Stomach (tissue), 4 donors: ENCODE data around the gene LRRC27.
A peak's percentile ranks its signal among the peaks of the same experiment; 100 is the strongest.

ENCODE experiments used
- POLR2A ChIP-seq, 4 donors: fragments of 450-650 bp; IDR thresholded peaks; one replicate each; pipeline ENCODE4 v1.6.1; 2016; ENCODE audit warnings: antibody characterized with exemption in 4 of 4, control low read depth in 2 of 4, mild to moderate bottlenecking in 1 of 4, moderate library complexity in 1 of 4
- POLR2AphosphoS5 ChIP-seq, 3 donors: sonication (generic); formaldehyde crosslinking; IDR thresholded peaks; one replicate each; pipeline ENCODE4 v1.6.1; 2016; ENCODE audit warnings: antibody characterized with exemption in 3 of 3
- TF ChIP-seq, protein P1 (sequence below), 7 experiments: fragments of 450-650 bp in 4 of 7; fragments of 200-600 bp in 3 of 7; sonication (generic) in 3 of 7; IDR thresholded peaks; one replicate each; pipeline ENCODE4 v1.5.1; 2016 to 2019; ENCODE audit warnings: antibody characterized with exemption in 7 of 7, control low read depth in 2 of 7, mild to moderate bottlenecking in 1 of 7

DNA sequence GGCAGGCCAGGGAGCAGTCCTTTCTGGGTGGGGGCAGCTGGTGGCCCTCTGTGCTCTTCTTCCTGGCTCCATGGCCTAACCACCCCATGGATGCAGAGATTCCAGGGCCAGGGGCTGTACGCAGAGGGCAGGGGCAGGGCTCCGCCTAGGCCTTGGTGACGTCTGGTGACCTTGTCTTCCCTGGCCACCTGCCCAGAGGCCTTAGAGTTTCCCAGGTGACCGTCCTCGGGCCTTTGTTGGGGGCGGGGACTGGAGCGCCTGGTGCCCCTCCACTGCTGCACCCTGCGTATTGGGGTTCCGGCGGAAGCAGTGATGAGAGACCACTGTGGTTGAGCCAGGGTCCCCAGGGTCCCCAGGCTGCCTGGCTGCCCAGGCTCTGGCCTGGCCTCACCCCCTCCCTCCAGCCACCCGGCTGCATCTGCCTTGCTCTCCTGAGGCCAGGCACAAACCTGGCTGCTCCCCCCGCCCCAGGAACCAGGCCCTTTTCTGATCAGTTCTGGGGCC, 75.3 kb downstream of the LRRC27 start:
- TF ChIP-seq POLR2A (IDR thresholded peaks at IDR 0.05) (no peak), POLR2AphosphoS5 (IDR thresholded peaks at IDR 0.05) (peak in 1 of 3 donors; percentile 27)
- TF ChIP-seq, protein P1, sequence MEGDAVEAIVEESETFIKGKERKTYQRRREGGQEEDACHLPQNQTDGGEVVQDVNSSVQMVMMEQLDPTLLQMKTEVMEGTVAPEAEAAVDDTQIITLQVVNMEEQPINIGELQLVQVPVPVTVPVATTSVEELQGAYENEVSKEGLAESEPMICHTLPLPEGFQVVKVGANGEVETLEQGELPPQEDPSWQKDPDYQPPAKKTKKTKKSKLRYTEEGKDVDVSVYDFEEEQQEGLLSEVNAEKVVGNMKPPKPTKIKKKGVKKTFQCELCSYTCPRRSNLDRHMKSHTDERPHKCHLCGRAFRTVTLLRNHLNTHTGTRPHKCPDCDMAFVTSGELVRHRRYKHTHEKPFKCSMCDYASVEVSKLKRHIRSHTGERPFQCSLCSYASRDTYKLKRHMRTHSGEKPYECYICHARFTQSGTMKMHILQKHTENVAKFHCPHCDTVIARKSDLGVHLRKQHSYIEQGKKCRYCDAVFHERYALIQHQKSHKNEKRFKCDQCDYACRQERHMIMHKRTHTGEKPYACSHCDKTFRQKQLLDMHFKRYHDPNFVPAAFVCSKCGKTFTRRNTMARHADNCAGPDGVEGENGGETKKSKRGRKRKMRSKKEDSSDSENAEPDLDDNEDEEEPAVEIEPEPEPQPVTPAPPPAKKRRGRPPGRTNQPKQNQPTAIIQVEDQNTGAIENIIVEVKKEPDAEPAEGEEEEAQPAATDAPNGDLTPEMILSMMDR (IDR thresholded peaks at IDR 0.05): no peak
